ENCODE data around the gene EXOSC5.
"Not testable (repeated sequence)": the region's sequence is repeated elsewhere in the genome, so short reads cannot be mapped to it uniquely, and the experiment has no call there.

Gene EXOSC5

DNA sequence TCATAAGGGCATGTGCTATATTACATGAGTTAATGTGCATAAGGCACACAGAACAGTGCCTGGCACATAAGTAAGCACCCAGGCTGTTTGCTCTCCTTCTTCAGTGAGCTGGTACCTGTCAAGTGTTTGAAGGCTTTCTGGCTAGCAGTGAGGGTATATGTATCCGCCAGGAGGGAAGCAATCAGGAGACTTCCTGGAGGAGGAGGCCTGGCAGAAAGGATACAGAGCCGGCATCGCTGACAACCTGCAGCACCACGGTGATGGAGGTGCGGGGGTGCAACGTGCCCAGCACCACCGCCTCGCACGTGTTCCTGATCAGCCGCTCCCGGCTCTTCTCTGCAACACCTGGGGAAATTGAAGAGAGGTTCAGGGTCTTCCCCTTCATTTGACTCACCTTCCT, 5.5 kb downstream of the EXOSC5 start:
- Histone ChIP-seq H3K36me3 (ENCODE audit: low read length) (no peaks in the 10 kb centered on the region), H3K27ac (ENCODE audit: low read depth, low read length) (no peak overlapping the region), H3K9me3 (ENCODE audit: insufficient read depth, low read length) (no peaks in the 10 kb centered on the region)

GRCh38 chr19:41386442-41386841, 10.7 kb downstream of the EXOSC5 start:
- no peaks in the 10 kb centered on the region for H3K79me2 ChIP-seq (ENCODE audit: insufficient read depth, low read length)
- H2AFZ ChIP-seq (ENCODE audit: low read depth, low read length, severe bottlenecking) = no peak overlapping the region
- TF ChIP-seq CTCF (IDR thresholded peaks at IDR 0.05; ENCODE audit: insufficient read depth, low read length, poor library complexity, severe bottlenecking) (no peak), EZH2phosphoT487 (conservative IDR thresholded peaks at IDR 0.05; ENCODE audit: low read length) (no peak)
- no peak overlapping the region for H3K27ac ChIP-seq (ENCODE audit: low read depth, low read length)
- H3K4me2 ChIP-seq (ENCODE audit: low read depth, low read length, poor library complexity, severe bottlenecking) = no peak overlapping the region
- H3K9me2 ChIP-seq (replicated peaks; ENCODE audit: insufficient read depth, low read length) = no peaks in the 10 kb centered on the region
- no peak overlapping the region for H3K4me3 ChIP-seq (ENCODE audit: insufficient read depth, low read length, poor library complexity, severe bottlenecking)
- H3K9me3 ChIP-seq (ENCODE audit: insufficient read depth, low read length) = no peaks in the 10 kb centered on the region
- H3F3A ChIP-seq (ENCODE audit: insufficient read depth) = no peaks in the 10 kb centered on the region
- no peaks in the 10 kb centered on the region for H4K20me1 ChIP-seq (ENCODE audit: low read depth, low read length)
- no peaks in the 10 kb centered on the region for H3K36me3 ChIP-seq (ENCODE audit: low read length)
- no peaks in the 10 kb centered on the region for H3K27me3 ChIP-seq (ENCODE audit: low read length)
- no peak overlapping the region for H3K9ac ChIP-seq (ENCODE audit: low read length)

More for the DNA sequence above, 5.5 kb downstream of the EXOSC5 start:
- Histone ChIP-seq H2AFZ (ENCODE audit: low read depth, low read length, severe bottlenecking) (no peak overlapping the region), H3K4me2 (ENCODE audit: low read depth, low read length, poor library complexity, severe bottlenecking) (no peak overlapping the region), H3K79me2 (ENCODE audit: insufficient read depth, low read length) (peaks cover 24% of the 10 kb centered on the region), H3K27me3 (ENCODE audit: low read length) (no peaks in the 10 kb centered on the region), H3K9ac (ENCODE audit: low read length) (no peak overlapping the region), H3F3A (ENCODE audit: insufficient read depth) (0 out of 2 replicates have a peak, but pooled peaks cover 3% of the 10 kb centered on the region), H4K20me1 (ENCODE audit: low read depth, low read length) (no peaks in the 10 kb centered on the region), H3K9me2 (replicated peaks; ENCODE audit: insufficient read depth, low read length) (no peaks in the 10 kb centered on the region), H3K4me3 (ENCODE audit: insufficient read depth, low read length, poor library complexity, severe bottlenecking) (no peak overlapping the region)
- TF ChIP-seq CTCF (IDR thresholded peaks at IDR 0.05; ENCODE audit: insufficient read depth, low read length, poor library complexity, severe bottlenecking) = no peak
- no peak for TF ChIP-seq EZH2phosphoT487 (conservative IDR thresholded peaks at IDR 0.05; ENCODE audit: low read length)

DNA sequence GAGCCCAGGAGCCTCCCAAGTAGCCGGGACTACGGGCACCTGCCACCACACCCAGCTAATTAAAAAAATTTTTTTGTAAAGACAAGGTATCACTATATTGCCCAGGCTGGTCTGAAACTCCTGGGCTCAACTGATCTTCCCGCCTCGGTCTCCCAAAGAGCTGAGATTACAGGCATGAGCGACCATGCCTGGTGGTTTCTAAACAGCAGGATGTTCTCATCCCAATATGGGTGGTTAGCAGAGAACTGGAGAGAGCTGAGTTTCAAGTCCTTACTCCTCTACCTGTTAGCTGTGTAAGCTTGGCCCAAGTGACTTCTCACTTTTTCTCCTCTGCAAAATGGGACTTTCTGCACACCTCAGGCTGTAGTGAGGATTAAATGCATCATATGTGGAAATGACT, 12.8 kb downstream of the EXOSC5 start:
- Histone ChIP-seq H3K4me3 (ENCODE audit: insufficient read depth, low read length, poor library complexity, severe bottlenecking) (no peak overlapping the region), H4K20me1 (ENCODE audit: low read depth, low read length) (no peaks in the 10 kb centered on the region), H3F3A (ENCODE audit: insufficient read depth) (no peaks in the 10 kb centered on the region), H3K4me2 (ENCODE audit: low read depth, low read length, poor library complexity, severe bottlenecking) (no peak overlapping the region), H2AFZ (ENCODE audit: low read depth, low read length, severe bottlenecking) (no peak overlapping the region), H3K27ac (ENCODE audit: low read depth, low read length) (no peak overlapping the region), H3K79me2 (ENCODE audit: insufficient read depth, low read length) (no peaks in the 10 kb centered on the region), H3K9me3 (ENCODE audit: insufficient read depth, low read length) (no peaks in the 10 kb centered on the region), H3K9ac (ENCODE audit: low read length) (no peak overlapping the region), H3K9me2 (replicated peaks; ENCODE audit: insufficient read depth, low read length) (no peaks in the 10 kb centered on the region), H3K36me3 (ENCODE audit: low read length) (no peaks in the 10 kb centered on the region), H3K27me3 (ENCODE audit: low read length) (no peaks in the 10 kb centered on the region)
- no peak for TF ChIP-seq EZH2phosphoT487 (conservative IDR thresholded peaks at IDR 0.05; ENCODE audit: low read length)
- TF ChIP-seq CTCF (IDR thresholded peaks at IDR 0.05; ENCODE audit: insufficient read depth, low read length, poor library complexity, severe bottlenecking) = no peak

DNA sequence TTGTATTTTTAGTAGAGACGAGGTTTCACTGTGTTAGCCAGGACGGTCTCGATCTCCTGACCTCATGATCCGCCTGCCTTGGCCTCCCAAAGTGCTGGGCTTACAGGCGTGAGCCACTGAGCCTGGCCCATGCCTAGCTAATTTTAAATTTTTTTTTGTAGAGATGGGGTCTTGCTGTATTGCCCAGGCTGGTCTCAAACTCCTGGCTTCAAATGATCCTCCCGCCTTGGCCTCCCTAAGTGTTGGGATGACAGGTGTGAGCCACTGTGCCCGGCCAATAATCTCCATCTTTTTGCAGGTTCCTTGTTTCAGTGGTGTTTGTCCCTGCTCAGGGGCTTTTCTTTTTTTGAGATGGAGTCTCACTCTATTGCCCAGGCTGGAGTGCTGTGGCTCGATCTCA, 15.6 kb downstream of the EXOSC5 start:
- H3K9ac ChIP-seq (ENCODE audit: low read length); H3K4me3 ChIP-seq (ENCODE audit: insufficient read depth, low read length, poor library complexity, severe bottlenecking); H3K4me2 ChIP-seq (ENCODE audit: low read depth, low read length, poor library complexity, severe bottlenecking); H3K36me3 ChIP-seq (ENCODE audit: low read length); H3F3A ChIP-seq (ENCODE audit: insufficient read depth); H2AFZ ChIP-seq (ENCODE audit: low read depth, low read length, severe bottlenecking); H3K9me2 ChIP-seq (replicated peaks; ENCODE audit: insufficient read depth, low read length); H3K27me3 ChIP-seq (ENCODE audit: low read length); H4K20me1 ChIP-seq (ENCODE audit: low read depth, low read length); H3K27ac ChIP-seq (ENCODE audit: low read depth, low read length); H3K79me2 ChIP-seq (ENCODE audit: insufficient read depth, low read length); H3K9me3 ChIP-seq (ENCODE audit: insufficient read depth, low read length): not testable (repeated sequence)

All from SU-DHL-6 (cell line).